Right atrium auricular region (tissue), 2 donors: ENCODE measurements around the gene DPM3. TPM values are rescaled to one million over a fixed set of nuclear protein-coding genes. Genes with fewer than 3 reads are reported as not detected.
A peak's percentile ranks its signal among the peaks of the same experiment; 100 is the strongest.

Source experiments
- DNase-seq: peaks from one replicate; pipeline ENCODE4 v3.0.0-alpha.2; 2019; ENCODE audit warnings: low spot score
- H3K27ac ChIP-seq, 2 donors: fragments of 200-600 bp; sonication (generic); 1 replicate in 1 of 2; 2 replicates in 1 of 2; pipeline ENCODE4 v1.5.1; 2016 to 2019
- H3K27me3 ChIP-seq, 2 donors: fragments of 200-600 bp; sonication (generic); one replicate each; pipeline versions ENCODE4 v1.5.1 to v1.6.0; 2017 to 2019
- H3K36me3 ChIP-seq: fragments of 200-600 bp; sonication (generic); one replicate; pipeline ENCODE4 v1.5.1; 2016
- H3K4me1 ChIP-seq, 2 donors: fragments of 200-600 bp; sonication (generic); one replicate each; pipeline versions ENCODE4 v1.5.1 to v1.6.0; 2017 to 2019
- H3K4me3 ChIP-seq, 2 donors: fragments of 200-600 bp; sonication (generic); 1 replicate in 1 of 2; 2 replicates in 1 of 2; pipeline ENCODE4 v1.5.1; 2017 to 2019; ENCODE audit warnings: mild to moderate bottlenecking in 1 of 2, moderate library complexity in 1 of 2
- H3K9me3 ChIP-seq, 2 donors: fragments of 200-600 bp; sonication (generic); one replicate each; pipeline ENCODE4 v1.5.1; 2019
- total RNA-seq, 2 donors: library from RNA; depleted of rRNA; stranded (reverse); fragments of >200 nt; gene quantifications; one replicate each; pipeline ENCODE4 v1.1.0, GENCODE V29; 2016
- TF ChIP-seq, protein P1 (sequence below), 2 donors: fragments of 200-600 bp; sonication (generic); IDR thresholded peaks; one replicate each; pipeline ENCODE4 v1.5.1; 2019; ENCODE audit warnings: antibody characterized with exemption in 2 of 2

The DPM3 gene
- total RNA-seq, 2 donors from 2014 or later, result 46.5 to 47.8 TPM

DNA sequence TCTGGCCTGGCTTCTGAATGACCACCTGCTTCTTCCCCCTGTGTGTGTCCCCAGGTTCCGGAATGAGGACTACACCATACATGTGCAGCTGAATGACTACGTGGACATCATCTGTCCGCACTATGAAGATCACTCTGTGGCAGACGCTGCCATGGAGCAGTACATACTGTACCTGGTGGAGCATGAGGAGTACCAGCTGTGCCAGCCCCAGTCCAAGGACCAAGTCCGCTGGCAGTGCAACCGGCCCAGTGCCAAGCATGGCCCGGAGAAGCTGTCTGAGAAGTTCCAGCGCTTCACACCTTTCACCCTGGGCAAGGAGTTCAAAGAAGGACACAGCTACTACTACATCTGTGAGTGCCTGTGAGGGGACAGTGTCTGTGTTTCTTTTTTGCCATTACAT lies 9.0 kb downstream of the DPM3 start:
- peaks cover 0 to 83% of the 10 kb centered on the region in 2 donors for H3K4me1 ChIP-seq
- no peaks in the 10 kb centered on the region for H3K9me3 ChIP-seq
- H3K4me3 ChIP-seq, result peak overlapping the region in 1 of 2 donors; percentile 79
- H3K27me3 ChIP-seq, result no peaks in the 10 kb centered on the region
- H3K36me3 ChIP-seq, result peaks cover 39% of the 10 kb centered on the region
- peak overlapping the region; percentile 91 to 94 for H3K27ac ChIP-seq
- TF ChIP-seq, protein P1, sequence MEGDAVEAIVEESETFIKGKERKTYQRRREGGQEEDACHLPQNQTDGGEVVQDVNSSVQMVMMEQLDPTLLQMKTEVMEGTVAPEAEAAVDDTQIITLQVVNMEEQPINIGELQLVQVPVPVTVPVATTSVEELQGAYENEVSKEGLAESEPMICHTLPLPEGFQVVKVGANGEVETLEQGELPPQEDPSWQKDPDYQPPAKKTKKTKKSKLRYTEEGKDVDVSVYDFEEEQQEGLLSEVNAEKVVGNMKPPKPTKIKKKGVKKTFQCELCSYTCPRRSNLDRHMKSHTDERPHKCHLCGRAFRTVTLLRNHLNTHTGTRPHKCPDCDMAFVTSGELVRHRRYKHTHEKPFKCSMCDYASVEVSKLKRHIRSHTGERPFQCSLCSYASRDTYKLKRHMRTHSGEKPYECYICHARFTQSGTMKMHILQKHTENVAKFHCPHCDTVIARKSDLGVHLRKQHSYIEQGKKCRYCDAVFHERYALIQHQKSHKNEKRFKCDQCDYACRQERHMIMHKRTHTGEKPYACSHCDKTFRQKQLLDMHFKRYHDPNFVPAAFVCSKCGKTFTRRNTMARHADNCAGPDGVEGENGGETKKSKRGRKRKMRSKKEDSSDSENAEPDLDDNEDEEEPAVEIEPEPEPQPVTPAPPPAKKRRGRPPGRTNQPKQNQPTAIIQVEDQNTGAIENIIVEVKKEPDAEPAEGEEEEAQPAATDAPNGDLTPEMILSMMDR (IDR thresholded peaks at IDR 0.05), result no peak
- no peak for DNase-seq

DNA sequence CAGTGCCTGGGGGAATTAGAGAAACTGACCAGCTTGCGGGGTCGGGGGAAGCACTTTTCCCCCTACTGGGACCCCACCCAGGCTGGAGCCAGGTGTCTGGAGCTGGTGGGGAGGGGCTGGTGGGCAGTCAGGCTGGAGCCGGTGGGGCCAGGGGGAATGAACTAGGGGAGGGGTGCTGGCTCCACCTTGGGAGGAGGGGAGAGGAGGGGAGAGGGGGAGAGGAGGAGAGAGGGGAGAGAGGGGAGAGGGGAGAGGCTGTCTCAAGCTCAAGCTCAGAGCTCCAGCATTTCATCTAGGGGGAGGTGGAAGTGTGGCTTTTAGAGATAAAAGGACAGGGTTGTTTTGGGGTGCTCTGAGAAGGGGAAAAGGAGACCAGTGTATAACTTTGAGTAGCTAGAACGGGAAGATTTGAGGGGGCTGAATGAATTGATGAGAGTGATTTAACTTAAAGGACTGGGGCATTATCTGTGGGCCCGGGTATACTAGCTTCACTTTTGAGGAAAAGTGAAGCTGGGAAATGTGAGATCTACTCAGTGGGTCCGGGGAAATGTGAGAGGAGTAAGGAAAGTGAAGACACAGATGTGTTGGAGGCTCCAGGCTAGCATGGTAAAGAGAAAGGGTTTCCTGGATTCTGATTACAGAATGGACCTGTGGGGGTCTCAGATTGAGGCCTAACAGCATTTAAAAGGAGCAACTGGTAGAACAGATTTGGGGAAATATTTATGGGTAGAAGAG lies 9.9 kb downstream of the DPM3 start:
- H3K27ac ChIP-seq, result peak overlapping the region; percentile 91 to 94
- DNase-seq, result no peak
- TF ChIP-seq, protein P1 (IDR thresholded peaks at IDR 0.05), result no peak
- no peaks in the 10 kb centered on the region for H3K9me3 ChIP-seq
- peaks cover 39% of the 10 kb centered on the region for H3K36me3 ChIP-seq
- no peaks in the 10 kb centered on the region for H3K27me3 ChIP-seq
- H3K4me3 ChIP-seq, result peak overlapping the region; percentile 79 to 82
- H3K4me1 ChIP-seq, result peaks cover 0 to 91% of the 10 kb centered on the region in 2 donors

DNA sequence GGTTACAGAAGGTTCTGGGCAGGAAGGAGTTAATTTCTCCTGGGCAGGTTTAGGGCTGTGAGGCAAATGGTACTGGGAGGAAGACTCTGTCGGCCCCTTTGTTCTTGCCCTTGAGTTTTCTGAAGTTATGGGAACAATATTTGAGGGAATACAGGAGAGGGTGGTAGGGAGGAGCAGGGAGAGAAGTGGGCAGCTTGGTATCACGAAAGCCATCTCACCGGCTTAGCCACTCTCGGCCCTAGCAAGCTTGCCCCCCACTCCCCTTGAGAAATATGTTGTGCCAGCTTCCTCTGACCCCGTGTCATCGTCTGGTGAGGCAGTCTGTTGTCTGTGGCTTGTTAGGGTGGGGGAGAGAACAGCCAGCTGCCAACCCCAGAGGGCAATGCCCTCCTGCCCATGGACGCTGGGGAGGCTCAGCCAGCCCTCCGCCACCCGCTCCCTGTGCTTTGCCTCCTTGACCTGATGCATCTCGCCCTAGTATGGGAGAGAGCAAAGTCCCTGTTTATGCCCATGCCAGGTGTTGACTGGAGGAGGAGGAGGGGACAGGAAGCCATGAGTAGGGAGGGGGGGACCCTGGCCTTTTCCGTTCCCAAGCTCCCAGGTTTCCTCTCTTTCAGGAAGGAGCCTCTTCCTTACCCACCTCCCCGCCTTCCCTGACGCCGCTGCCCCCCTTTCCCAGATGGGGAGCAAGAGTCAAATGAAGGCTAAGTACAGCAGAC lies 11.4 kb downstream of the DPM3 start:
- H3K27ac ChIP-seq, result peak overlapping the region; percentile 91 to 94
- H3K27me3 ChIP-seq, result no peaks in the 10 kb centered on the region
- H3K4me3 ChIP-seq, result peak overlapping the region; percentile 79 to 82
- TF ChIP-seq, protein P1 (IDR thresholded peaks at IDR 0.05), result no peak
- peaks cover 29% of the 10 kb centered on the region for H3K36me3 ChIP-seq
- no peaks in the 10 kb centered on the region for H3K9me3 ChIP-seq
- no peak for DNase-seq
- H3K4me1 ChIP-seq, result peaks cover 0 to 83% of the 10 kb centered on the region in 2 donors

DNA sequence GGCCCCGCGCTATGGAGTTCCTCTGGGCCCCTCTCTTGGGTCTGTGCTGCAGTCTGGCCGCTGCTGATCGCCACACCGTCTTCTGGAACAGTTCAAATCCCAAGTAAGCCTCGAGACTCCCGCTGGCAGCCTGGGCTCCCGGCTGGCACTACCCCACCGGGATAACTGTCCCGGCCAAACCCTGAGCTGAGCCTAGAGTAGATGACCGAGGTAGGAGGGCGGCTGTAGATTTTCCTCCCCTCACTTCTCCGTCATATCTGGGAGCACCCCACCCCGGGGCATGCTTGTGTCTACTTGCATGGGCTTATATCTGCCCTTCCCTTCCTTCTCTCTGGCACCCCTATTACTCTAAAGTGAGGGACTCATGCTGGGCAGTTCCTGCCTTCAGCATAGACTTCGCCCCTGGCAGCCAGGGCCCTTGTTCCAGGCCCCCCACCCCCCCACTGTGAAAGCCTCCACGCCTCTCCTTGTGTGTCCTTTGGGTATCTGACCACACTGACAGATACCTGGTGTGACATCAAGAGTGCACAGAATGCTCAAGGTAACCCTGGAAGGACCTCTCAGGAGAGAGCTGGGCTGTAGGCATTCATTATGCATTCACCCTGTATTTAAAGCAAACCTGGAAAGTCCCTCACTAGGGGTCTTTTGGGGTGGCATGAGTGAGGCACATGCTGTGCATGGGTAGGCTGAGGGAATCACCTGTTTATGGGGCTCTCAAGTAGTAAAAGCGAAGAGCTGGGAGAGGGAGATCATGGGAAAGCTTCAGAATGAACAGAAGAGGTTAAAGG lies 12.2 kb downstream of the DPM3 start:
- peaks cover 0 to 75% of the 10 kb centered on the region in 2 donors for H3K4me1 ChIP-seq
- TF ChIP-seq, protein P1 (IDR thresholded peaks at IDR 0.05), result no peak
- H3K27ac ChIP-seq, result peak overlapping the region; percentile 91 to 94
- H3K4me3 ChIP-seq, result peak overlapping the region; percentile 79 to 82
- no peaks in the 10 kb centered on the region for H3K9me3 ChIP-seq
- H3K36me3 ChIP-seq, result peaks cover 22% of the 10 kb centered on the region
- DNase-seq, result no peak
- no peaks in the 10 kb centered on the region for H3K27me3 ChIP-seq

DNA sequence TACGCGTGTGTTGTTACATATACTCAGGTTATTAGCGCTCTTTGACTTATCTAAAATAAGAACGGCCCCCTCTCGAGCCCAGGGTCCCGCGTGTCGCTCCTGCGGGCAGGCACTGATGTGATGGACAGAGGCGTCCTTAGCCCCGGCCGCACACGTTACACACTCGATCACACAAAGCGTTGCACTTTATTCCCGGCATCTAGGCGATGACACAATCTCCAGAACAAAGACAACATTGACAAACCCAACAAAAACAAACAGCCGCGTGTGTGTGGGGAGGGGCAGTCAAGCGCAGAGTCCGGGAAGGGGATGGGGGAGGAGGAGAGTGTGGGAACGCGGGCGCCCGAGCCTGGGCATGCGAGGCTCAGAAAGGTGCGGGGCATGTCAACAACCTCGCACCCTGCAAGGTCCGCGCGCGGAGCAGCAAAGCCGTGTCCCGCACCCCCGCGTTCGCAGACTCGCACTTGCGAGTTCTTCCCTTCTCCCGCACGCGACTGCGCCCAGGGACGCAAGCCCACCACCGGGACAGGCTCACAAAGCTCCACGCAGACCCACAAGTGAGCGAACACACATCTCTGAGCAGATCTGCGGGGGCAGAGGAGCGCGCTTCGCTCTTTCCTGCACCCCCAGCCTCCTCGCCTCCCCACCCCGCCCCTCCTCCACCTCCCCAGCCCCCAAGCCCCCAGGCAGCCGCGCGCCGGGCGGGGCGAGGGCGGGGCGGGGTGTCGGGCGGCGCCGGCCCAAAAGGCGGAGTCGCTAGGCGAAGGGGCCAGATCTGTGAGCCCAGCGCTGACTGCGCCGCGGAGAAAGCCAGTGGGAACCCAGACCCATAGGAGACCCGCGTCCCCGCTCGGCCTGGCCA lies 13.0 kb downstream of the DPM3 start, which contains the start of gene EFNA1:
TSS of gene EFNA1 (plus strand) at position 772 of the 862 bp plus-strand sequence. CDS start 102 bp downstream, outside the sequence.
- Histone ChIP-seq H3K36me3 (peaks cover 13% of the 10 kb centered on the region), H3K4me3 (peak within 1 kb of the TSS; percentile 79 to 82), H3K4me1 (peaks cover 0 to 71% of the 10 kb centered on the region in 2 donors), H3K9me3 (no peaks in the 10 kb centered on the region), H3K27me3 (no peaks in the 10 kb centered on the region), H3K27ac (peak within 1 kb of the TSS; percentile 91 to 94)
- DNase-seq, result peak; percentile 75
- TF ChIP-seq, protein P1 (IDR thresholded peaks at IDR 0.05), result no peak
